Endothelial cell of umbilical vein (primary cell): ENCODE measurements around the gene SGSM1.
A peak's percentile ranks its signal among the peaks of the same experiment; 100 is the strongest.

ENCODE experiments used
- POLR2A ChIP-seq: IDR thresholded peaks from 2 replicates; pipeline ENCODE4 v1.6.1; 2012; ENCODE audit warnings: low read depth, mild to moderate bottlenecking, control low read depth, low read length
- TF ChIP-seq, protein P1 (sequence below), 2 donors: IDR thresholded peaks; 1 replicate in 1 of 2; 2 replicates in 1 of 2; pipeline ENCODE4 v1.5.1; 2011; ENCODE audit warnings: low read length in 2 of 2, mild to moderate bottlenecking in 2 of 2, moderate library complexity in 2 of 2, control low read depth in 1 of 2, inconsistent platforms in 1 of 2, low read depth in 1 of 2; ENCODE audit not compliant: insufficient read depth in 1 of 2; ENCODE audit errors: extremely low read depth in 1 of 2
- TF ChIP-seq, protein P2 (sequence below): IDR thresholded peaks from 2 replicates; pipeline ENCODE4 v1.6.1; 2011; ENCODE audit not compliant: insufficient read depth, insufficient read length

DNA sequence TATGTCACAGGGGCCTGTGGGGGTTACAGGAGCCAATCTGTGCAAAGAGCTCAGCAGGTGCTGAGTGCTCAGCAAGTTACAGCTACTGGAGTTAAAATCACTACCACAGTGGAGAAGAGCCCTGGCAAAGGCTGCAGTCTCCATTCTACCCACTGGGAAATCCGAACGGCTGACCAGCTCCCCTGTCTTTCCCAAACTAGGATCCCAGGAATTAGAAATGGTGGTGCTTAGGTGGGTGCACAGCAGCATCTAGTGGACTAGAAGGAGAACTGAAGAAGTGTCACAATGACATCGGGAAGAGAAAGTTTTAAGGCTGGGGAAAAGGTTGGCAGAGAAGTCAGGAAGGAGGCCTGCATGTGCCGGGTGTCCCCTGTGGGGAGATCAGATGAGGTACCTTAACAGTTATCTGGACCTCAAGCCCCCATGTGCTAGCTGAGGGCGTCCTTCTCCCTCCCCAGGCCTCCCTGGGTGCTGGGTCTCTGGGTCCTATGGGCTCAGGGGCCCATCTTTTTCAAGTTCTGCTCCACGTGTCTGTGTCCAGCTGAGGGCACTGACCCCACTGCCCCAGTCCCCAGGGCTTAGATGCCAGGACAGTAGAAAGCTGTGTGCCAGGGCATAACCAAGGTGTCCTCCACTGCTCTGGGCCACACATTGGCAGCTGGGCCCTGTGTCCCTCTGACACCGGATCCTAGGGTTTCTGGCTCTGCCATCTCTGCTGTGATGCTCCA lies 33.4 kb upstream of the SGSM1 start:
- no peak for TF ChIP-seq POLR2A
- TF ChIP-seq, protein P1, sequence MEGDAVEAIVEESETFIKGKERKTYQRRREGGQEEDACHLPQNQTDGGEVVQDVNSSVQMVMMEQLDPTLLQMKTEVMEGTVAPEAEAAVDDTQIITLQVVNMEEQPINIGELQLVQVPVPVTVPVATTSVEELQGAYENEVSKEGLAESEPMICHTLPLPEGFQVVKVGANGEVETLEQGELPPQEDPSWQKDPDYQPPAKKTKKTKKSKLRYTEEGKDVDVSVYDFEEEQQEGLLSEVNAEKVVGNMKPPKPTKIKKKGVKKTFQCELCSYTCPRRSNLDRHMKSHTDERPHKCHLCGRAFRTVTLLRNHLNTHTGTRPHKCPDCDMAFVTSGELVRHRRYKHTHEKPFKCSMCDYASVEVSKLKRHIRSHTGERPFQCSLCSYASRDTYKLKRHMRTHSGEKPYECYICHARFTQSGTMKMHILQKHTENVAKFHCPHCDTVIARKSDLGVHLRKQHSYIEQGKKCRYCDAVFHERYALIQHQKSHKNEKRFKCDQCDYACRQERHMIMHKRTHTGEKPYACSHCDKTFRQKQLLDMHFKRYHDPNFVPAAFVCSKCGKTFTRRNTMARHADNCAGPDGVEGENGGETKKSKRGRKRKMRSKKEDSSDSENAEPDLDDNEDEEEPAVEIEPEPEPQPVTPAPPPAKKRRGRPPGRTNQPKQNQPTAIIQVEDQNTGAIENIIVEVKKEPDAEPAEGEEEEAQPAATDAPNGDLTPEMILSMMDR (IDR thresholded peaks at IDR 0.05; ENCODE audit: extremely low read depth in 1 of 2, insufficient read depth in 1 of 2, low read depth in 1 of 2, low read length in 2 of 2), result peak; percentile 51 to 66
- TF ChIP-seq, protein P2, sequence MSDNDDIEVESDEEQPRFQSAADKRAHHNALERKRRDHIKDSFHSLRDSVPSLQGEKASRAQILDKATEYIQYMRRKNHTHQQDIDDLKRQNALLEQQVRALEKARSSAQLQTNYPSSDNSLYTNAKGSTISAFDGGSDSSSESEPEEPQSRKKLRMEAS, result no peak
